ENCODE results near the gene PERM1. TPM values are rescaled to one million over a fixed set of nuclear protein-coding genes. Genes with fewer than 3 reads are reported as not detected.

The PERM1 gene
- total and polyA plus RNA-seq, 2 of the 13 experiments (the other 11 are each of a cell fraction or from before 2014, with no cell fraction given), result 0.04 to 0.29 TPM

DNA sequence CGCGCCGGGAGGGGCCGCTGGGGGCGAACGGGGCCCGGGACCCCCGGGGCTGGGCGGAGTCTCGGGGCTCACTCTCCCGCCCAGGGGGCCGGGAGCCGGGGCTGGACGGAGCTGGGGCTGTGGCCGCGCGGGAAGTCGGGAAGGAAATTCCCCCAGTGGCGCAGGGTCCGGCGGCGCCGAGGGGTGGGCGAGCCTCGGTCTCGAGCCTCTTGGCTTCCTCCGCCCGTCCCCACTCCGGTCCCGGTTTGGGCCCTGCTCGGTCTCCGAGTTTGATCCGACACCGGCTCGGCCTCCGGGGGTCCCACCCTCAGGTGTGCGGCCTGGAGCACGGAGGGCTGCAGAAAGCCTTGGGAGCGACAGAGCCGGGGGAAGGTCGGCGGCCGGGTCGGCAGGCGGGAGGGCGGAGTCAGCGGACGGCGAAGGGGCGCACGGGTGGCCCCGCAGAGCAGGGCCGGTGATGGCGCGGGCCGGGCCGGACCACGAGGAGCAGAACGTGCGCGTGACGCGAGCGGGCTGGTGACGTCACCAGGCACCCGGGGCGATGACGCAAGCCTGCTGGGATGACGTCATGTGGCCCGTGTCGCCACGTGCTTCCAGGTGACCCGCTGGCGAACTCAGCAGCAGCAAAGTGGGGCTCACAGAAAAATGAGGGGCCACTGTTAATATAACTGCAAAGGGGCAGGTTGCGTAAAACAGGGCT lies 18.6 kb upstream of the PERM1 start (continued):
- TF ChIP-seq SMC3 (IDR thresholded peaks at IDR 0.05; ENCODE audit: low read length) (no peak), ZNF138 (CRISPR knock-in tag; IDR thresholded peaks at IDR 0.05; ENCODE audit: low read depth) (peak; percentile 57), NFE2 (CRISPR knock-in tag; IDR thresholded peaks at IDR 0.05) (no peak), FLYWCH1 (CRISPR knock-in tag; IDR thresholded peaks at IDR 0.05) (no peak), FOXC1 (CRISPR knock-in tag; IDR thresholded peaks at IDR 0.05; ENCODE audit: borderline replicate concordance) (peak; percentile 94), AGO2 (optimal IDR thresholded peaks at IDR 0.05; ENCODE audit: low read depth, low read length) (peak; percentile 90), ZNF674 (CRISPR knock-in tag; IDR thresholded peaks at IDR 0.05; ENCODE audit: low read depth) (0 out of 2 replicates have a peak, but pooled peaks have one; percentile 75), ZNF570 (CRISPR knock-in tag; IDR thresholded peaks at IDR 0.05; ENCODE audit: borderline replicate concordance) (no peak), ZSCAN30 (CRISPR knock-in tag; IDR thresholded peaks at IDR 0.05) (no peak), GPBP1L1 (CRISPR knock-in tag; IDR thresholded peaks at IDR 0.05) (no peak), ZNF850 (CRISPR knock-in tag; conservative IDR thresholded peaks at IDR 0.05) (peak; percentile 48; the same call in 1 of the 2 replicates), KLF6 (CRISPR knock-in tag; IDR thresholded peaks at IDR 0.05) (peak; percentile 67; the same call in 1 of the 2 replicates), ZBTB42 (CRISPR knock-in tag; IDR thresholded peaks at IDR 0.05) (peak; percentile 85), GABPA (IDR thresholded peaks at IDR 0.05; ENCODE audit: low read depth, low read length) (no peak), GABPA (CRISPR knock-in tag; IDR thresholded peaks at IDR 0.05; ENCODE audit: low read depth) (peak; percentile 48; the same call in 1 of the 2 replicates), SKI (IDR thresholded peaks at IDR 0.05; ENCODE audit: partially characterized antibody) (peak; percentile 13), EZH2 (conservative IDR thresholded peaks at IDR 0.05; ENCODE audit: low read depth, low read length) (no peak), TBP (CRISPR knock-in tag; IDR thresholded peaks at IDR 0.05) (0 out of 2 replicates have a peak, but pooled peaks have one; percentile 71), HDAC6 (IDR thresholded peaks at IDR 0.05; ENCODE audit: low read depth, low read length) (no peak)
- TF ChIP-seq, protein P1, sequence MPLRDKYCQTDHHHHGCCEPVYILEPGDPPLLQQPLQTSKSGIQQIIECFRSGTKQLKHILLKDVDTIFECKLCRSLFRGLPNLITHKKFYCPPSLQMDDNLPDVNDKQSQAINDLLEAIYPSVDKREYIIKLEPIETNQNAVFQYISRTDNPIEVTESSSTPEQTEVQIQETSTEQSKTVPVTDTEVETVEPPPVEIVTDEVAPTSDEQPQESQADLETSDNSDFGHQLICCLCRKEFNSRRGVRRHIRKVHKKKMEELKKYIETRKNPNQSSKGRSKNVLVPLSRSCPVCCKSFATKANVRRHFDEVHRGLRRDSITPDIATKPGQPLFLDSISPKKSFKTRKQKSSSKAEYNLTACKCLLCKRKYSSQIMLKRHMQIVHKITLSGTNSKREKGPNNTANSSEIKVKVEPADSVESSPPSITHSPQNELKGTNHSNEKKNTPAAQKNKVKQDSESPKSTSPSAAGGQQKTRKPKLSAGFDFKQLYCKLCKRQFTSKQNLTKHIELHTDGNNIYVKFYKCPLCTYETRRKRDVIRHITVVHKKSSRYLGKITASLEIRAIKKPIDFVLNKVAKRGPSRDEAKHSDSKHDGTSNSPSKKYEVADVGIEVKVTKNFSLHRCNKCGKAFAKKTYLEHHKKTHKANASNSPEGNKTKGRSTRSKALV (CRISPR knock-in tag; IDR thresholded peaks at IDR 0.05), result peak; percentile 92
- TF ChIP-seq, protein P2, sequence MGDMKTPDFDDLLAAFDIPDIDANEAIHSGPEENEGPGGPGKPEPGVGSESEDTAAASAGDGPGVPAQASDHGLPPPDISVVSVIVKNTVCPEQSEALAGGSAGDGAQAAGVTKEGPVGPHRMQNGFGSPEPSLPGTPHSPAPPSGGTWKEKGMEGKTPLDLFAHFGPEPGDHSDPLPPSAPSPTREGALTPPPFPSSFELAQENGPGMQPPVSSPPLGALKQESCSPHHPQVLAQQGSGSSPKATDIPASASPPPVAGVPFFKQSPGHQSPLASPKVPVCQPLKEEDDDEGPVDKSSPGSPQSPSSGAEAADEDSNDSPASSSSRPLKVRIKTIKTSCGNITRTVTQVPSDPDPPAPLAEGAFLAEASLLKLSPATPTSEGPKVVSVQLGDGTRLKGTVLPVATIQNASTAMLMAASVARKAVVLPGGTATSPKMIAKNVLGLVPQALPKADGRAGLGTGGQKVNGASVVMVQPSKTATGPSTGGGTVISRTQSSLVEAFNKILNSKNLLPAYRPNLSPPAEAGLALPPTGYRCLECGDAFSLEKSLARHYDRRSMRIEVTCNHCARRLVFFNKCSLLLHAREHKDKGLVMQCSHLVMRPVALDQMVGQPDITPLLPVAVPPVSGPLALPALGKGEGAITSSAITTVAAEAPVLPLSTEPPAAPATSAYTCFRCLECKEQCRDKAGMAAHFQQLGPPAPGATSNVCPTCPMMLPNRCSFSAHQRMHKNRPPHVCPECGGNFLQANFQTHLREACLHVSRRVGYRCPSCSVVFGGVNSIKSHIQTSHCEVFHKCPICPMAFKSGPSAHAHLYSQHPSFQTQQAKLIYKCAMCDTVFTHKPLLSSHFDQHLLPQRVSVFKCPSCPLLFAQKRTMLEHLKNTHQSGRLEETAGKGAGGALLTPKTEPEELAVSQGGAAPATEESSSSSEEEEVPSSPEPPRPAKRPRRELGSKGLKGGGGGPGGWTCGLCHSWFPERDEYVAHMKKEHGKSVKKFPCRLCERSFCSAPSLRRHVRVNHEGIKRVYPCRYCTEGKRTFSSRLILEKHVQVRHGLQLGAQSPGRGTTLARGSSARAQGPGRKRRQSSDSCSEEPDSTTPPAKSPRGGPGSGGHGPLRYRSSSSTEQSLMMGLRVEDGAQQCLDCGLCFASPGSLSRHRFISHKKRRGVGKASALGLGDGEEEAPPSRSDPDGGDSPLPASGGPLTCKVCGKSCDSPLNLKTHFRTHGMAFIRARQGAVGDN (CRISPR knock-in tag; IDR thresholded peaks at IDR 0.05), result peak; percentile 96
- TF ChIP-seq, protein P3, sequence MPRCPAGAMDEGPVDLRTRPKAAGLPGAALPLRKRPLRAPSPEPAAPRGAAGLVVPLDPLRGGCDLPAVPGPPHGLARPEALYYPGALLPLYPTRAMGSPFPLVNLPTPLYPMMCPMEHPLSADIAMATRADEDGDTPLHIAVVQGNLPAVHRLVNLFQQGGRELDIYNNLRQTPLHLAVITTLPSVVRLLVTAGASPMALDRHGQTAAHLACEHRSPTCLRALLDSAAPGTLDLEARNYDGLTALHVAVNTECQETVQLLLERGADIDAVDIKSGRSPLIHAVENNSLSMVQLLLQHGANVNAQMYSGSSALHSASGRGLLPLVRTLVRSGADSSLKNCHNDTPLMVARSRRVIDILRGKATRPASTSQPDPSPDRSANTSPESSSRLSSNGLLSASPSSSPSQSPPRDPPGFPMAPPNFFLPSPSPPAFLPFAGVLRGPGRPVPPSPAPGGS (CRISPR knock-in tag; IDR thresholded peaks at IDR 0.05), result peak; percentile 82; the same call in 1 of the 2 replicates
